GM23338 (cell line): ENCODE measurements around the gene STX7. TPM values are rescaled to one million over a fixed set of nuclear protein-coding genes. Genes with fewer than 3 reads are reported as not detected.

Experiments used
- ATAC-seq: fragments of 200-7000 bp; cut with Tn5 transposase; 3 replicates; pipeline ENCODE4 v1.9.1; 2020
- DNase-seq: peaks from one replicate; pipeline ENCODE4 v3.0.0-alpha.2; 2015; ENCODE audit warnings: low spot score
- H2AFZ ChIP-seq: fragments of 200-600 bp; sonication (generic); 2 replicates; pipeline ENCODE4 v1.8.0; 2016; ENCODE audit warnings: antibody characterized with exemption, mild to moderate bottlenecking, moderate library complexity
- H3F3A ChIP-seq: fragments of 200-600 bp; sonication (generic); replicated peaks from 2 replicates; pipeline ENCODE4 v1.8.0; 2017; ENCODE audit warnings: antibody characterized with exemption, mixed run types, low read depth
- H3K27ac ChIP-seq: fragments of 200-600 bp; sonication (generic); 2 replicates; pipeline ENCODE4 v1.6.1; 2016; ENCODE audit warnings: low read depth
- H3K27me3 ChIP-seq: fragments of 200-600 bp; sonication (generic); 2 replicates; pipeline ENCODE4 v1.8.0; 2016; ENCODE audit warnings: mild to moderate bottlenecking, mixed run types, moderate library complexity; ENCODE audit not compliant: insufficient read depth
- H3K36me3 ChIP-seq: fragments of 200-600 bp; sonication (generic); 2 replicates; pipeline ENCODE4 v1.8.0; 2016; ENCODE audit warnings: mild to moderate bottlenecking; ENCODE audit not compliant: insufficient read depth
- H3K4me1 ChIP-seq: fragments of 200-600 bp; sonication (generic); 2 replicates; pipeline ENCODE4 v1.8.0; 2016; ENCODE audit warnings: mild to moderate bottlenecking, moderate library complexity; ENCODE audit not compliant: insufficient read depth
- H3K4me2 ChIP-seq: fragments of 200-600 bp; sonication (generic); 2 replicates; pipeline ENCODE4 v1.7.1; 2017; ENCODE audit warnings: mixed run types
- H3K4me3 ChIP-seq: fragments of 200-600 bp; sonication (generic); 2 replicates; pipeline ENCODE4 v1.6.1; 2016; ENCODE audit warnings: mixed run types
- H3K79me2 ChIP-seq: fragments of 200-600 bp; sonication (generic); replicated peaks from 2 replicates; pipeline ENCODE4 v1.8.0; 2017; ENCODE audit warnings: mild to moderate bottlenecking; ENCODE audit not compliant: insufficient read depth
- H3K9me2 ChIP-seq: fragments of 200-600 bp; sonication (generic); 2 replicates; pipeline ENCODE4 v1.8.0; 2017; ENCODE audit not compliant: insufficient read depth
- H4K20me1 ChIP-seq: fragments of 200-600 bp; sonication (generic); replicated peaks from 2 replicates; pipeline ENCODE4 v1.8.0; 2017; ENCODE audit warnings: mild to moderate bottlenecking; ENCODE audit not compliant: insufficient read depth
- H3K27ac Mint-ChIP-seq: 2 replicates; pipeline ENCODE4 v1.8.0; 2020; ENCODE audit warnings: inconsistent platforms, mild to moderate bottlenecking, moderate library complexity, mixed read lengths
- H3K27me3 Mint-ChIP-seq: 3 replicates; pipeline ENCODE4 v1.8.0; 2022; ENCODE audit warnings: low read depth, mild to moderate bottlenecking, moderate library complexity, mixed read lengths, inconsistent platforms; ENCODE audit not compliant: insufficient read depth, poor library complexity
- H3K36me3 Mint-ChIP-seq: 3 replicates; pipeline ENCODE4 v1.8.0; 2021; ENCODE audit warnings: low read depth, mild to moderate bottlenecking, inconsistent platforms, moderate library complexity, mixed read lengths
- H3K4me1 Mint-ChIP-seq: 3 replicates; pipeline ENCODE4 v1.8.0; 2020; ENCODE audit warnings: mild to moderate bottlenecking, inconsistent platforms, mixed read lengths
- H3K4me3 Mint-ChIP-seq: 3 replicates; pipeline ENCODE4 v1.8.0; 2021; ENCODE audit warnings: moderate library complexity, mild to moderate bottlenecking, inconsistent platforms, mixed read lengths
- H3K9me3 Mint-ChIP-seq: 3 replicates; pipeline ENCODE4 v1.8.0; 2020; ENCODE audit warnings: moderate library complexity, mild to moderate bottlenecking, inconsistent platforms, mixed read lengths
- CREB1 ChIP-seq: fragments of 250-450 bp; sonication (Bioruptor Pico); IDR thresholded peaks from 2 replicates; pipeline ENCODE4 v1.5.0; 2020; ENCODE audit warnings: low read depth, mild to moderate bottlenecking, moderate library complexity
- CTCF ChIP-seq, 2 experiments: fragments of 200-600 bp in 1 of 2; sonication (generic) in 1 of 2; conservative IDR thresholded peaks; 2 replicates each; pipeline versions ENCODE4 v1.5.1 to v1.6.1; 2016 to 2017; ENCODE audit warnings: antibody characterized with exemption in 2 of 2, low read depth in 2 of 2, mild to moderate bottlenecking in 2 of 2, moderate library complexity in 1 of 2
- EZH2 ChIP-seq: fragments of 200-600 bp; sonication (generic); IDR thresholded peaks from one replicate; pipeline ENCODE4 v1.8.0; 2017; ENCODE audit warnings: antibody characterized with exemption, mild to moderate bottlenecking, low read depth; ENCODE audit not compliant: unreplicated experiment
- EZH2phosphoT487 ChIP-seq: fragments of 200-600 bp; sonication (generic); IDR thresholded peaks from one replicate; pipeline ENCODE4 v1.8.1; 2018; ENCODE audit warnings: antibody characterized with exemption; ENCODE audit not compliant: unreplicated experiment
- NANOG ChIP-seq: IDR thresholded peaks from 2 replicates; pipeline ENCODE4 v1.6.1; 2016; ENCODE audit warnings: antibody characterized with exemption, borderline replicate concordance
- POLR2AphosphoS5 ChIP-seq: IDR thresholded peaks from 2 replicates; pipeline ENCODE4 v1.6.1; 2016; ENCODE audit warnings: antibody characterized with exemption, low read depth
- STAT1 ChIP-seq: IDR thresholded peaks from one replicate; pipeline ENCODE4 v1.6.1; 2016; ENCODE audit warnings: antibody characterized with exemption; ENCODE audit not compliant: unreplicated experiment
- ZNF114 ChIP-seq: fragments of 250-450 bp; sonication (Bioruptor Pico); IDR thresholded peaks from 2 replicates; pipeline ENCODE4 v1.5.0; 2020; ENCODE audit warnings: mild to moderate bottlenecking, moderate library complexity
- ZNF462 ChIP-seq: fragments of 250-450 bp; sonication (Bioruptor Pico); IDR thresholded peaks from 2 replicates; pipeline ENCODE4 v1.5.0; 2020; ENCODE audit warnings: mild to moderate bottlenecking, moderate library complexity
- polyA plus RNA-seq: library from polyadenylated mRNA; unstranded; fragments of >200 nt; fragmentation: Nextera tagmentation; extraction: Ambion mirVana; gene quantifications from 2 replicates; pipeline ENCODE4 v1.2.1, GENCODE V29; 2016
- total RNA-seq: library from RNA; depleted of rRNA; stranded (reverse); fragments of >200 nt; shearing (Covaris generic); gene quantifications from 2 replicates; pipeline ENCODE4 v1.2.3, GENCODE V29; 2014
- TF ChIP-seq, protein P1 (sequence below): IDR thresholded peaks from 2 replicates; pipeline ENCODE4 v1.6.1; 2016; ENCODE audit warnings: antibody characterized with exemption
- TF ChIP-seq, protein P2 (sequence below): IDR thresholded peaks from one replicate; pipeline ENCODE4 v1.6.1; 2018; ENCODE audit warnings: antibody characterized with exemption; ENCODE audit not compliant: unreplicated experiment

Gene STX7
- total and polyA plus RNA-seq, 2 experiments from 2014 or later, result 22.4 to 28.8 TPM

- TF ChIP-seq ZNF462 (CRISPR knock-in tag) (no peak), CTCF (conservative IDR thresholded peaks at IDR 0.05; ENCODE audit: low read depth in 2 of 2) (no peak), CREB1 (CRISPR knock-in tag) (no peak), NANOG (no peak)
Measured at GRCh38 chr6:132414322-132414721, 98.6 kb downstream of the STX7 start (continued).

DNA sequence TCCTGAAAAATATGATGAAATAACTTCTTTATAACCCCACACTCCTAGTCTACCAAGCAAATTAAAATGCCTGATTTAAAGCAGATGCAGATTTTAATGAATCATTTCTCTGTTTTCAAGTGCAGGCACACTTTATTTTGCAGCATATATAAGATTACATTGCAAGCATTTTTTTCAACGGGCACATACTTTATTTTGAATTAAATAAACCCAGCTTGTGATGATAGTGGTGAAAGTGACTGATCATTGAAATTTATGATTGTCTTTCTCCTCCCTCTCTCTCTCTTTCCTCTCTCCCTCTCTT, 99.5 kb downstream of the STX7 start:
- H3K27me3 Mint-ChIP-seq, result no peaks in the 10 kb centered on the region
- no peak for TF ChIP-seq STAT1
- TF ChIP-seq, protein P1, sequence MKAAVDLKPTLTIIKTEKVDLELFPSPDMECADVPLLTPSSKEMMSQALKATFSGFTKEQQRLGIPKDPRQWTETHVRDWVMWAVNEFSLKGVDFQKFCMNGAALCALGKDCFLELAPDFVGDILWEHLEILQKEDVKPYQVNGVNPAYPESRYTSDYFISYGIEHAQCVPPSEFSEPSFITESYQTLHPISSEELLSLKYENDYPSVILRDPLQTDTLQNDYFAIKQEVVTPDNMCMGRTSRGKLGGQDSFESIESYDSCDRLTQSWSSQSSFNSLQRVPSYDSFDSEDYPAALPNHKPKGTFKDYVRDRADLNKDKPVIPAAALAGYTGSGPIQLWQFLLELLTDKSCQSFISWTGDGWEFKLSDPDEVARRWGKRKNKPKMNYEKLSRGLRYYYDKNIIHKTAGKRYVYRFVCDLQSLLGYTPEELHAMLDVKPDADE, result no peak
- TF ChIP-seq POLR2AphosphoS5, result no peak
- TF ChIP-seq EZH2phosphoT487, result no peak
- TF ChIP-seq ZNF114 (CRISPR knock-in tag), result no peak
- no peak for TF ChIP-seq CTCF (conservative IDR thresholded peaks at IDR 0.05; ENCODE audit: low read depth in 2 of 2)
- TF ChIP-seq, protein P2, sequence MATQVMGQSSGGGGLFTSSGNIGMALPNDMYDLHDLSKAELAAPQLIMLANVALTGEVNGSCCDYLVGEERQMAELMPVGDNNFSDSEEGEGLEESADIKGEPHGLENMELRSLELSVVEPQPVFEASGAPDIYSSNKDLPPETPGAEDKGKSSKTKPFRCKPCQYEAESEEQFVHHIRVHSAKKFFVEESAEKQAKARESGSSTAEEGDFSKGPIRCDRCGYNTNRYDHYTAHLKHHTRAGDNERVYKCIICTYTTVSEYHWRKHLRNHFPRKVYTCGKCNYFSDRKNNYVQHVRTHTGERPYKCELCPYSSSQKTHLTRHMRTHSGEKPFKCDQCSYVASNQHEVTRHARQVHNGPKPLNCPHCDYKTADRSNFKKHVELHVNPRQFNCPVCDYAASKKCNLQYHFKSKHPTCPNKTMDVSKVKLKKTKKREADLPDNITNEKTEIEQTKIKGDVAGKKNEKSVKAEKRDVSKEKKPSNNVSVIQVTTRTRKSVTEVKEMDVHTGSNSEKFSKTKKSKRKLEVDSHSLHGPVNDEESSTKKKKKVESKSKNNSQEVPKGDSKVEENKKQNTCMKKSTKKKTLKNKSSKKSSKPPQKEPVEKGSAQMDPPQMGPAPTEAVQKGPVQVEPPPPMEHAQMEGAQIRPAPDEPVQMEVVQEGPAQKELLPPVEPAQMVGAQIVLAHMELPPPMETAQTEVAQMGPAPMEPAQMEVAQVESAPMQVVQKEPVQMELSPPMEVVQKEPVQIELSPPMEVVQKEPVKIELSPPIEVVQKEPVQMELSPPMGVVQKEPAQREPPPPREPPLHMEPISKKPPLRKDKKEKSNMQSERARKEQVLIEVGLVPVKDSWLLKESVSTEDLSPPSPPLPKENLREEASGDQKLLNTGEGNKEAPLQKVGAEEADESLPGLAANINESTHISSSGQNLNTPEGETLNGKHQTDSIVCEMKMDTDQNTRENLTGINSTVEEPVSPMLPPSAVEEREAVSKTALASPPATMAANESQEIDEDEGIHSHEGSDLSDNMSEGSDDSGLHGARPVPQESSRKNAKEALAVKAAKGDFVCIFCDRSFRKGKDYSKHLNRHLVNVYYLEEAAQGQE, result no peak
- no peak for TF ChIP-seq CREB1 (CRISPR knock-in tag)
- no peak for TF ChIP-seq EZH2

More for the DNA sequence above, 99.5 kb downstream of the STX7 start:
- H3K36me3 Mint-ChIP-seq, result peaks cover 3% of the 10 kb centered on the region; the same call in 1 of the 3 replicates
- no peak overlapping the region for H3K27ac ChIP-seq
- H3K27ac Mint-ChIP-seq, result no peak overlapping the region
- no peaks in the 10 kb centered on the region for H3K27me3 ChIP-seq
- peaks cover 3% of the 10 kb centered on the region; the same call in 1 of the 2 replicates for H3K9me2 ChIP-seq
- no peak for DNase-seq
- H2AFZ ChIP-seq, result no peak overlapping the region
- no peaks in the 10 kb centered on the region for H3F3A ChIP-seq
- no peaks in the 10 kb centered on the region for H4K20me1 ChIP-seq
- peaks cover 18% of the 10 kb centered on the region for H3K9me3 Mint-ChIP-seq
- H3K4me3 Mint-ChIP-seq, result no peak overlapping the region
- no peak overlapping the region for H3K4me3 ChIP-seq
- no peaks in the 10 kb centered on the region for H3K79me2 ChIP-seq
- H3K4me2 ChIP-seq, result no peak overlapping the region
- ATAC-seq, result no peak
- no peaks in the 10 kb centered on the region; the same call in 1 of the 2 replicates for H3K36me3 ChIP-seq
- no peaks in the 10 kb centered on the region for H3K4me1 Mint-ChIP-seq
- H3K4me1 ChIP-seq, result no peaks in the 10 kb centered on the region
